Right ventricle myocardium inferior (tissue), 1 donor: ENCODE data around the gene MORC4. TPM values are rescaled to one million over a fixed set of nuclear protein-coding genes. Genes with fewer than 3 reads are reported as not detected.

Experiments used
- ATAC-seq: fragments of 200-7000 bp; cut with Tn5 transposase; one replicate; pipeline ENCODE4 v1.9.1; 2020; ENCODE audit warnings: mild to moderate bottlenecking, moderate library complexity
- DNase-seq: peaks from one replicate; pipeline ENCODE4 v3.0.0; 2021; ENCODE audit errors: missing footprints
- intact Hi-C: fragments of 100-400 bp; cut with DNase I; formaldehyde crosslinking; loops from one replicate; pipeline ENCODE4 v1.11.0; 2022
- total RNA-seq: library from RNA; stranded (reverse); fragmentation: NEBNext Ultra II Directional; extraction: Animal tissue kit (Norgen Biotek cat#: 25700); gene quantifications from one replicate; pipeline ENCODE4 v1.2.1, GENCODE V29; 2021
- donor health status: DM: no; HTN: yes; CAD: no; lungs with severe emphysema.

MORC4 gene
- total RNA-seq, 1 donor from 2014 or later: 2.8 TPM

DNA sequence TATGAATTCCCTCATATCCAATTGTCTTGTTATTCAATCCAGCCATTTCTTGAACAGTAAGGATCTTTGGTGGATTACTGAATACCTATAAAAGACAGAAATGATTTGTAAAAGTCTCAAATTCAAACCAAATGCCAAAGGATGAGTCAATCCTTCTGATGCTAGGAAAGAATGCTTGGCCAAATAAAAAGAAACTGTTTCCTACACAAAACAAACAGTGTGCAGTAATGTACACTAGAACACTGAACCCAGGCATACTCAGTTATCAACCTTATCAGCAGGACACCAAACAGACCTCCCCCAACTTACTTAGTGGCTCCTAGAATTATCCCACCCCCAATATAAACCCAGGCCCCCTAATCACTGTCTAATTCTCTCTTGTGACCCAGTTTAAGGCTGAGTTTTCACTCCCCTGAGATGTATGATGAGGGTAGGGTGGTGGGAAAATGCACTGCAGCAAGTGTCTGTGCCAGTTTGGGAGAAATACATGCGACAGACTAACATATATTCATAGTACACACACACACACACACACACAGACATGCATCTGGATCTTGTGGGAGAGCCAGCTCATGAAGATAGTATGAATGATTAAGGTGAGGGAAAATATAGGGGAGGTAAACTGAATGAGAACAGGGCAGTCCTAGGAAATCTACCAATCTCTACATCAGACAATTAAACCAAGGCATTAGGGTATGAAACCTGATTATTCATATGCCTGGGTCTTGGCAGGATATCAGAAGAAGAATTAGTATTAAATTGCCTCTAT lies 44.8 kb downstream of the MORC4 start:
- DNase-seq: no peak
- intact Hi-C loops: no loop called here
- ATAC-seq: no peak

DNA sequence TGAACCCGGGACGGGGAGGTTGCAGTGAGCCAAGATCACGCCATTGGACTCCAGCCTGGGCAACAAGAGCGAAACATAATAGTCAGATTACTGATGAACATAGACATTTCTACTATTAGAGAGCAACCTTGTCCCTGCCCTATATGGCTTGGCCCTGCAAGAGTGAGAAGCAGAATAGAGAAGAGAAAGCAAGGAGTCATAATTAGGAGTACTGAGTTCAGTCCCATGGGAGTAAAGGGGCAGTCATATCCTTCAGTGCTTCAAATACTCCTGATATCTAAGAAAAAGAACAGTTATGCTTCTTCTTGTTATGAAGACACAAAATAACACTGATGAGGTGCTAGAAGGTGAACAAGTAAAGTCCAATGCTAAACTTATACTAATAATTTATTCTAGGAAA lies 46.0 kb downstream of the MORC4 start:
- intact Hi-C loops: loop anchor here (5.0 kb wide), 1 partner anchor 62 kb away; no protein-coding TSS in a partner anchor
- DNase-seq: no peak
- ATAC-seq: no peak

DNA sequence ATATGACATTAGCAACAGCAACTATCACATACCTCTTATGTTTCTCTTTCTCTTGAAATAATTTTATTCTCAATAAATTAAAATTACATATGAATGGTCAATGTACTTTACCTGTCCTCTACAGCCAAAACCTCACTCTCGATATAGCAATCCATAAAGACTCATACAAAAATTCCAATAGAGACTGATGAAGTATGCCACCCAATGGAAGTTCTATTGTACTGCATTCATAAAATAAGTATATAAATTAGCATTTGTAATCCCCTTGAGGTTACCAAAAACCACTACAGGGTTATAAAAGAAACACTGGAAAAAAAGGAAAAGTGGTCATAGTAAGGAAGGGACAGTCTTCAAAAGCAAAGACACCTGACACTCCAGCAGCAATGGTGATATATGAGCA lies 47.0 kb downstream of the MORC4 start:
- DNase-seq: no peak
- intact Hi-C loops: loop anchor here (5.0 kb wide), 1 partner anchor 61 kb away; no protein-coding TSS in a partner anchor
- ATAC-seq: no peak

DNA sequence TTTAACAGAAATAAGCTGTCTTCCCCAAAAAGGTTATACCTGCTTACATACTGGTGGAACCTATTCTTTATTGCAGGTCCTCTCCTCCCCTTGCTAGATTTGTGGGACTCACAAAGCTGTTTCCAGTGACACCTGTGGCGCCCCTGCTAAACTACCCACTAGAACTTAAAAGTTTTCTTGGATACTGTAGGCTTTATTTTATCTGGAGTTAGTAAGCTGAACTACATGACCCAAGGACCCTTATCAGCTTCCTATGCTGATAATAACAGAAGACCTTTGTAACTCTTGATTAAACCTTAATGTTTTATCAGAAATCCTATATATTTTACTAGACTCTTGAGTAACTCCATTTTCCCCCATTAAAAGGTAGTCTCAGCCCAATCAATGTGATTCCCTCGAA lies 47.5 kb downstream of the MORC4 start:
- DNase-seq (no peak), ATAC-seq (no peak)
- intact Hi-C loops: loop anchor here (5.0 kb wide), 1 partner anchor 60 kb away; no protein-coding TSS in a partner anchor

DNA sequence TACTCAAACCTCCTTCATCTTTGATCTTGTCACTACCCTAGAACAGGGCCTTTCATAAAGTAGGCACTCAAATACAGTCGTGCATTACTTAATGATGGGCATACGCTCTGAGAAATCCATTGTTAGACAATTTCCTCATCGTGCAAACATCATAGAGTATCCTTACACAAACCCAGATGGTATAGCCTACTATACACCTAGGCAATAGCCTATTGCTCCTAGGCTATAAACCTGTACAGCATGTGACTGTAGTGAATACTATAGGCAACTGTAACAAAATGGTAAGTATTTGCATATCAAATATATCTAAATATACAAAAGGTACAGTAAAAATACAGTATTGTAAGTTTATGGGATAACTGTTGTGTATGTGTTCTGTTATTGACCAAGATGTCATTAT lies 47.9 kb downstream of the MORC4 start:
- DNase-seq (no peak), ATAC-seq (no peak)
- intact Hi-C loops: loop anchor here (5.0 kb wide), 1 partner anchor 60 kb away; no protein-coding TSS in a partner anchor

DNA sequence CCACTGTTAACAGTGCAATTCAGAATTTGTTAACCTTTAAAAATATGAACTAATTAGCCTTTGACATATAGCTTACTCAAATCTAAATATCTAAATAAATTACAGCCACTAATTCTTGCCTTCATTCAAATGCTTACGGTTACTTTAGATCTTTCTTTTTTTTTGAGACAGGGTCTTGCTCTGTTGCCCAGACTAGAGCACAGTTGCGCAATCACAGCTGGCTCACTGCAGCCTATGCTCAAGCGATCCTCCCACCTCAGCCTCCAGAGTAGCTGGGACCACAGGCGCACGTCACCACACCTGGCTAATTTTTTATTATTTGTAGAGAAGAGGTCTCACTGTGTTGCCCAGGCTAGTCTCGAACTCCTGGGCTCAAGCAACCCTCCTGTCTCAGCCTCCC lies 48.8 kb downstream of the MORC4 start:
- no peak for ATAC-seq
- intact Hi-C loops: loop anchor here (5.0 kb wide), 1 partner anchor 59 kb away; no protein-coding TSS in a partner anchor
- DNase-seq: no peak

DNA sequence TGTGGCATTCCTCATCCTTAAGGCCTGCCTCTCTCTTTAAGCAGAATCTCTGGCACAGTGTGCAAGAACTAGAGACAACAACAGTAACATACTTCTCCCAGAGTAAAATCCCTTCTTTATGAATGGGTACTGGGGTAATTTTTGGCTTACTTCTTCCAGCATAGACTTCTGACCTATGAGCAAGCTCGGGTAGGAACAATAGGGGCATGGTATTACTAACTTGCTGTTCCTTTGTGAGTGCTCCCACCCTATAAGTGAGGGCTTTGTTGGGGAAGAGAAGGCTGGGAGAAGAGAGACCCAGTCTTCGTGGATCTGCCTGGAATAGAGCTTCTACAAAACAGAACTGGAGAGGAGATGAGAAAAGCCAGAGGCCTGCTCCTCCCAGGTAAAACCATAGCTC lies 49.6 kb downstream of the MORC4 start:
- ATAC-seq (no peak), DNase-seq (no peak)
- intact Hi-C loops: loop anchor here (5.0 kb wide), 1 partner anchor 58 kb away; no protein-coding TSS in a partner anchor

DNA sequence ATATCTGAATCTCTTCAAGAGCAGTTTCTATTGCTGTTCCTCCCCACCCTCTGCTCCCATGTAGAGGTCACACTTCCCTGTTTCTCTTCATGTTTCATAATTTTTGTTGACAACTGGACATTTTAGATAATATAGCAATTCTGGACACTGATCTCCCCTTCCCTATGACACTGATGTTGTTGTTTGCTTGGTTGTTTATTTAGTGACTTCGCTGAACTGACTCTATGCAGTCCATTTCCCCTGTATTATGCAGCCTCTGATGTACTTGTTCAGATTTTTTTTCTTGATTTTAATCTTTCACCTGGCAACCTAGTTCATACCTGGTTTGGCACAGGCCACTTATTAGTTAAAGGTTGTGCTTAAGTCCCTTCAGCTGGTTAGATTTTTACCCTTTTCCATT lies 50.6 kb downstream of the MORC4 start:
- no peak for DNase-seq
- no peak for ATAC-seq
- intact Hi-C loops: no loop called here

DNA sequence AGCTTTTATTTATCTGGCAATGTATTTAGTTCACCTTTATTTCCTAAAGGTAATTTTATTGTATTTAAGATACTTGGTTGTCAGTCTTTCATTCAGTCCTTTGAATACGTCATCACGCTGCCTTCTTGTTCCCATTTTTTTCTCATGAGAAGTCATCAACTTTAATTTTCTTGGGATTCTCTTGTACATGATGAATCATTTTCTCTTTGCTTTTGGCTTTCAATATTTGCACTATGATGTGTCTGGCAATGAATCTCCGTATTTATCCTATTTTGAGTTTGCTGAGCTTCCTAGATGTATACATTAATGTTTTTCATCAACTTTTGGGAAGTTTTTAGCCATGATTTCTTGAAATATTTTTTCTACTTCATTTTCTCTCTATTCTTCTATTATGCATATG lies 51.4 kb downstream of the MORC4 start:
- no peak for DNase-seq
- ATAC-seq: no peak
- intact Hi-C loops: no loop called here

DNA sequence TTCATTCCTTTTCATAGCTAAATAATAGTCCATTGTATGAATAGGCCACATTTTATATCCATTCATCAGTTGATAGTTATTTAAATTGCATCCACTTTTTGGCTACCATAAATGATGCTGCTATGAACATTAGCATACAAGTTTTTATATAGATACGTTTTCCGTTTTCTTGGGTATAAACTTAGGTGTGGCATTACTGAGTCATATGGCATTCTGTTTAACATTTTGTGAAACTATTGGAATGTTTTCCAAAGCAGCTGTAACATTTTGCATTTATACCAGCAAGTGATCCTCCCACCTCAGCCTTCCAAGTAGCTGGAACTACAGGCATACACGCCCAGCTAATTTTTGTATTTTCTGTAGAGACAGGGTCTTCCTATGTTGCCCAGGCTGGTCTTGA lies 53.5 kb downstream of the MORC4 start:
- no peak for ATAC-seq

DNA sequence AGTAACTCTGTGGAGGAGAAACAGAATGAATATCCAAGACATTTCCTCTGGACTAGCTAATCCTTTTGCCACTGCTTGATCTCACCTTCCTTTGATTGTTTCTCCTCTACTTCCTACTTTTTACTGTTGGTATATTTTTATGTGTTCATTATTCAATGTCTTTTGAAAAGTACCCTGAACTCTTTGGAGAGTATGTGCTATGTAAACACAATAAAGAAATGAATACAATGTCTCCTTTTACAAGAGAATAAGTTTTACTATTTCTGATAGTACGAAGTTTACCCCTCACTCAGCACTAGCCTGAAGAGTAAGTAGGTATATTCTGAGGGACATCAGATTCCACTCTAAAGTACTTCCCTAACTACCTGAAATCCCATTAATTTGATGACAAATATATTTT lies 59.9 kb downstream of the MORC4 start:
- ATAC-seq: no peak
- intact Hi-C loops: no loop called here

More for the DNA sequence above, 53.5 kb downstream of the MORC4 start:
- intact Hi-C loops: no loop called here
- no peak for DNase-seq

DNA sequence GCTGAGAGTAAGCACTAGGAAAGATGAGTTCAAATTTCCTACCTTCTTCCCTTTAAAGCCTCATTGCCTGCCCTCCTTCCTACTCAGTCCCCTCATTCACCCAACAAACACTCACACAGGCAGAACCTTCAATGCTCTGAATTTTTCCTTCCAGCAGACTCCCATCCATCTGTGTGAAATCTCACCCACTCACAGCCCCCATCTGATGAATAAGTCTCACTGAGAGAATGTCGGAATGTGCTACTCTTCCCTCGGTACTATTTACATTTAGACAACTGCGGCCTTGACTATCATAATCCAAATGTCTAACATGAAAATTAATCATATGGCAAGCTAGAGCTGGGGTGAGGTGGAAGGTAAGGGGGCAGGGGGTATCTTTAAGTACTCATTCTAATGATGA lies 60.4 kb downstream of the MORC4 start:
- intact Hi-C loops: no loop called here
- DNase-seq (no peak), ATAC-seq (no peak)

More for the DNA sequence above, 59.9 kb downstream of the MORC4 start:
- DNase-seq: no peak

DNA sequence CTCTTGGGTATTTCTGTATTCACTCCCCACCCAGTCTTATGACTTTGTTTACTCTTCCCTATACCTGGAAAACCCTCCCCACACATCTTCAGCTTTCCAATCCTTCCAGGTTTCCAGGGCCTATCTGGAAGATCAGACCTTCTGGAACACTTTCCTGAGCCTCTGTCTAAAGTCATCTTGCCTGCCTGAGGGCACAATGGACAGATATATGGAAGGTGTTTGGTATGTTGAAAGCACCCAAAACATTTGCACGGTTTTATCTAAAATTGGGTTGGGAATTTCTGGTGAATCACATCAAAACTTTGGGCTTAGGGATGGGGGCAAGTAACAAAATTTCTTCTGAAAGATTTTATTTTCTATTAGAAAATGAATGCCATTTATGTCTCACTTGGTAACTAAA lies 63.8 kb downstream of the MORC4 start:
- no peak for DNase-seq
- ATAC-seq: no peak
- intact Hi-C loops: no loop called here

DNA sequence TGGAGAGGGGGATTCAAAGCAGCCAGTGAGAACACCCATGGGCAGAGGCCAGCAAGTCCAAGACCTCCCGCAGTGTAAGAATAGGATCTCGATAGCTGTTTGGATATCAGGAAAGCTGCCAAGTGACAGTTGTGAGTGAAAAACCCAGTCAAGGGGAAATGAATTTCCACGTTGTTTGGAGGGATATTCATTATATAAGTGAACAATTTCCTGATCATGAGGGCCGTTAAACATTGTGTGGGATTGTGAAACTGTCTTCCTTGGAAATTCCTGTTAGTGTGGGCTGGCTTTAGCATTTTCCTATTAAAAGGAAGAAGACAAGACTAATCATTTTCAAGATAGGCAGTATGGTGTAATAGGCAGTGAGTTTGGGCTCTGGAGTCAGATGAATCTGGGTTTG lies 64.8 kb downstream of the MORC4 start:
- DNase-seq: no peak
- no peak for ATAC-seq
- intact Hi-C loops: no loop called here

DNA sequence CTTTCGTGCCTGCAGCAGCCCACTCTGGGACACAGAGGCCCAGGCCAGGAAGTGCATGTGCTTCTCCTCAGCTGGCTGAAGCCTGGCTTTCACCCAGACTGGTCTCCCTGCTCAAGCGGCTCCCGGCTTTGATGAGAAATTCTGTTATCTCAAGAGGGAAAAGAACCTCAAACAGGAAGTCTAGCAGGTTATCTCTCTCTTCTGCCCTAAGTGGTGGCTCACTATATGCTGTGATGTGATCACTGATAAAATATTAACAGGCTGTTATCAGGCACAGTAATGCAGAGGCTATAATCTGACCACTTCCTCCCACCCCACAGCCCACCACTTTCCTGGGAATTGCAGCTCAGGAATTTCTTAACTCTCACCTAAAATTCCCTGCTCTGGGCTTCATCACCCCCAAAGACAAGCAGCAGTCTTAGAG lies 66.5 kb downstream of the MORC4 start:
- ATAC-seq (no peak), DNase-seq (no peak)
- intact Hi-C loops: no loop called here

DNA sequence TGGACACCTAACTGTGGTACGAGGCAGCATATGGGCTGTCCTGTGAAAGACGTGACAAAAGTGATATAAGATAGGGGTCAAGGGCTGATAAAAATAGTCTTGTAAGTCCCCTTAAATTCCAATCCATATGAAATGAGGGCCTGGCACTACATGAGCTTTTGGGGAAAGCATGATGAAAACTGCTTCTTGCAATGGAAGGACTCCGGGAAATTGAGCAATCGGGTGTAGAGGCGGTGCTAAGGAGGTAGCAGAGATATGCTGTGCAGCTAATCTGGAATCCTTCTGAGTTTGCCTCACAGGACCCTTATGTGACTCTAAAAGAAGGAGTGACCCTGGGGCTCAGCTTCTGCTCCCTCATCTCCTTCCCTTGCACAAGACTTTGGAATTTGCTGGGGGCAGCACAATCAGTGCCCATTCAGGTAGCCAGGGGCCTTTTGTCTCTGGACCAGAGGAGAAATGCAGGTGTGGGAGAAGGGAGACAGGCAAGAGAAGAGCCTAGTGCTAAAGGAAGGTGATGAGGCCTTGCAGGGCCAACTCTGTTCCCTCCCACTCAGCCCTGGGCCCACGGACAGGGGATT lies 67.0 kb downstream of the MORC4 start:
- intact Hi-C loops: no loop called here
- ATAC-seq (peak; percentile 57), DNase-seq (no peak)

DNA sequence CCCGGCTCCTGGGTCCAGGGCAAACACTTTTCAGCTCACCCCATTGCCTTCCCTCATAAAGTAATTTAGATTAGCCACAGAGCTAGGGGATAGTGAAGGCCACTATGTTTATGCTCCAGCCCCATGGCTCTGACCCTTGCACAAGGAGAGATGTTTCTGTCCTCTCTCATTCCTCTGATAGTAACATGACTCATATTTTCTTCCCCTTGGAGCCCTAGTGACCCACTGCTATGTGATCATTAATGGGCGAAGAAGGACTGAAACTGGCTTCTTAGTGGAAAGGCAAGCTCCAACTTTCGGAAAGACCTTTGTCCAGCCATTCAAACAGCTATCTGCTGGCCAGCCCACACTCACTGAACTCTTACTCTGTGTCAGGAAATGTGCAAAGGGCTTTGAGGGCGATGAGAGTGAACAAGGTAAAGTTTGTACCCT lies 67.5 kb downstream of the MORC4 start:
- ATAC-seq: peak; percentile 37
- DNase-seq: no peak
- intact Hi-C loops: no loop called here

DNA sequence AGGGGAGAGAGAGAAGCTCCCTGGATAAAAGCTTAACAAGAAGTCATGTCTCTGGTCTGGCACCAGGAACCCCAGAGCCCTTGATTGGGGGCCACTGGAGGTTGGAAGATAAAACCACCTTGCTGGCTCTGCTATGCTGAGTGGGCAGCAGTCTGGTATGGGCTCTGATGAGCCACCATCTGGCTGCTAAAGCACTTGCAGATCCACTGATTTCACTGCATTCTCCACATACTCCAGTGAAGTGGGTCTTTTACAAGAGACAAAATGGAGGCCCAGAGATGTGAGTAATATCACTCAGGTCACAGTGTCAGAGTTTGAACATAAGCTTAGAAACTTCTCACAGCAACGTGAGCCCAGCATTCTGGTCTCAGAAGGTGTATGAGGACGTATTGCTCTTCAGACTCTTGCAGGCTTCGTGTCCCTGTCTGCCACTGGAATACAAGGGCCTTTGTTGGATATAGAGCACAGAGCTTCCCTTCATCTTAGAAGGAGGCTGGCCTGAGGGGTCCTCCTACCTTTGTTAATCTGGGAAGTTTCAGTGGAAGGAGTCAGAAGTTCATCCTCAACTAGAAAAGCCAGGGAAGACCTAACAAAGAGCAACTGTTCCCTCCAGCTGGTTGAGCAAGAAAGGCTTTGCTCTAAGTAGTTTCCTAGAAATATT lies 68.1 kb downstream of the MORC4 start:
- no peak for ATAC-seq
- DNase-seq: no peak
- intact Hi-C loops: no loop called here

DNA sequence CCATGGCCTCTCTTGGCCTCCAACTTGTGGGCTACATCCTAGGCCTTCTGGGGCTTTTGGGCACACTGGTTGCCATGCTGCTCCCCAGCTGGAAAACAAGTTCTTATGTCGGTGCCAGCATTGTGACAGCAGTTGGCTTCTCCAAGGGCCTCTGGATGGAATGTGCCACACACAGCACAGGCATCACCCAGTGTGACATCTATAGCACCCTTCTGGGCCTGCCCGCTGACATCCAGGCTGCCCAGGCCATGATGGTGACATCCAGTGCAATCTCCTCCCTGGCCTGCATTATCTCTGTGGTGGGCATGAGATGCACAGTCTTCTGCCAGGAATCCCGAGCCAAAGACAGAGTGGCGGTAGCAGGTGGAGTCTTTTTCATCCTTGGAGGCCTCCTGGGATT lies 71.8 kb downstream of the MORC4 start:
- ATAC-seq (no peak), DNase-seq (no peak)
- intact Hi-C loops: no loop called here

DNA sequence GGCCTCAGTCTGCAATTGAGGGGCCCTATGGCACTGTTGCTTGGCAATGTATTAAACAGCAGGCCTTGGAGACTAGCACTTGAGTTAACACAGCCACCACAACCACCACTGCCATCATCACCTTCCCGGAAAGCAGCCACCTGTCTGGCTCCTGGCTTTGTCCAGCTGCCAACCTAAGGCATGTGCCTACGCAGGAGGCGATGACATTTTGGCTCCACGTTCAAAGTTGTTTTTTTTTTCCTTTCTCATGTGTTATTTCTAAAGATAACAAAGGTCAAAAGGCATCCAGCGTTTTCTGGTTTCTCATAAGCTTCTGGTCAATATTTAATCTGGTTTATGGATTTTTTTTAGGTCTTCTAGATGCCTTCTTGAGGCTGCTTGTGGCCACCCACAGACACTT lies 72.3 kb downstream of the MORC4 start:
- DNase-seq: no peak
- intact Hi-C loops: no loop called here
- ATAC-seq: no peak
